Left lung (tissue), 10 donors: ENCODE results near the gene INPP4B. TPM values are rescaled to one million over a fixed set of nuclear protein-coding genes. Genes with fewer than 3 reads are reported as not detected.

ENCODE experiments used
- ATAC-seq: fragments of 200-7000 bp; cut with Tn5 transposase; one replicate; pipeline ENCODE4 v1.9.1; 2020; ENCODE audit warnings: moderate library complexity
- DNase-seq, 4 donors: peaks; one replicate each; pipeline ENCODE4 v3.0.0-alpha.2; 2013 to 2020
- H3K27ac ChIP-seq, 2 donors: fragments of 200-600 bp; sonication (generic) in 1 of 2; one replicate each; pipeline versions ENCODE4 v1.5.0 to v1.8.0; 2020 to 2021
- H3K27me3 ChIP-seq, 2 donors: fragments of 200-600 bp; sonication (generic) in 1 of 2; one replicate each; pipeline versions ENCODE4 v1.5.0 to v1.8.0; 2020 to 2021
- H3K36me3 ChIP-seq, 2 donors: fragments of 200-600 bp; sonication (generic) in 1 of 2; one replicate each; pipeline versions ENCODE4 v1.5.0 to v1.8.0; 2020 to 2021
- H3K4me1 ChIP-seq, 2 donors: fragments of 200-600 bp; one replicate each; pipeline ENCODE4 v1.8.0; 2021
- H3K4me3 ChIP-seq, 2 donors: fragments of 200-600 bp; sonication (generic) in 1 of 2; one replicate each; pipeline versions ENCODE4 v1.5.0 to v1.8.0; 2020 to 2021; ENCODE audit warnings: mild to moderate bottlenecking in 1 of 2
- H3K9me3 ChIP-seq, 2 donors: fragments of 200-600 bp; sonication (generic) in 1 of 2; one replicate each; pipeline versions ENCODE4 v1.5.0 to v1.8.0; 2020 to 2021
- intact Hi-C, 2 donors: fragments of 100-400 bp; cut with DNase I; formaldehyde crosslinking; loops; one replicate each; pipeline versions ENCODE4 v1.11.2 to v1.14.2; 2022
- polyA plus RNA-seq, 6 donors: library from polyadenylated mRNA; unstranded; fragments of 120-200 nt; gene quantifications; one replicate each; pipeline ENCODE4 v1.2.1, GENCODE V29; 2013; ENCODE audit not compliant: insufficient read length in 6 of 6
- total RNA-seq, 2 donors: library from RNA; stranded (reverse); fragmentation: NEBNext Ultra II Directional; extraction: Animal tissue kit (Norgen Biotek cat#: 25700); gene quantifications; one replicate each; pipeline ENCODE4 v1.2.1, GENCODE V29; 2021
- TF ChIP-seq, protein P1 (sequence below), 2 donors: fragments of 200-600 bp; sonication (generic) in 1 of 2; IDR thresholded peaks; one replicate each; pipeline versions ENCODE4 v1.5.0 to v1.8.0; 2021; ENCODE audit warnings: antibody characterized with exemption in 2 of 2
- donor health status: DM: no; HTN: yes; CAD: no.
- donor health status: DM: no; HTN: no; CAD: no.

Gene INPP4B
- total and polyA plus RNA-seq, 8 donors, result 7.3 to 15.1 (median 11.6) TPM

DNA sequence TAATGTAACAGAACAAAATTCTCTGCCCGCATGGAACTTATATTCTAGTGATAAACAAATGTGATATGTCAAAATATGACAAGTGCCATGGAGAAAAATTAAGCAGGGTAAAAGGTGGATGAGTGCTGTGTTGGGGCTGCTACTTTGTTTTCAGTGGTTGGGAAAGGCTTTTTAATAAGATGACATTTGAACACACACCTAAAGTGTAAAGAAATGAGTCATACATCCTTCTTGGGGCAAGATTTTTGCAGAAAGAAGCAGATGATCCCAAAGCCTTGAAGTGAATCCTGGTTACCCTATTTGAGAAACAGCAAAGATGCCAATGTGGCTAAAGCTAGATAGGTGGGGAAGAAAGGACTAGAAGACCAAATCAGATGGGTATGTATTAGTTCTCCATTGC lies 564.1 kb downstream of the INPP4B start:
- no peak overlapping the region for H3K27ac ChIP-seq
- H3K9me3 ChIP-seq, result no peaks in the 10 kb centered on the region
- no peak for DNase-seq
- H3K36me3 ChIP-seq, result no peaks in the 10 kb centered on the region
- intact Hi-C loops, result no loop called here
- no peak overlapping the region for H3K4me3 ChIP-seq
- no peaks in the 10 kb centered on the region for H3K4me1 ChIP-seq
- no peak for ATAC-seq
- TF ChIP-seq, protein P1, sequence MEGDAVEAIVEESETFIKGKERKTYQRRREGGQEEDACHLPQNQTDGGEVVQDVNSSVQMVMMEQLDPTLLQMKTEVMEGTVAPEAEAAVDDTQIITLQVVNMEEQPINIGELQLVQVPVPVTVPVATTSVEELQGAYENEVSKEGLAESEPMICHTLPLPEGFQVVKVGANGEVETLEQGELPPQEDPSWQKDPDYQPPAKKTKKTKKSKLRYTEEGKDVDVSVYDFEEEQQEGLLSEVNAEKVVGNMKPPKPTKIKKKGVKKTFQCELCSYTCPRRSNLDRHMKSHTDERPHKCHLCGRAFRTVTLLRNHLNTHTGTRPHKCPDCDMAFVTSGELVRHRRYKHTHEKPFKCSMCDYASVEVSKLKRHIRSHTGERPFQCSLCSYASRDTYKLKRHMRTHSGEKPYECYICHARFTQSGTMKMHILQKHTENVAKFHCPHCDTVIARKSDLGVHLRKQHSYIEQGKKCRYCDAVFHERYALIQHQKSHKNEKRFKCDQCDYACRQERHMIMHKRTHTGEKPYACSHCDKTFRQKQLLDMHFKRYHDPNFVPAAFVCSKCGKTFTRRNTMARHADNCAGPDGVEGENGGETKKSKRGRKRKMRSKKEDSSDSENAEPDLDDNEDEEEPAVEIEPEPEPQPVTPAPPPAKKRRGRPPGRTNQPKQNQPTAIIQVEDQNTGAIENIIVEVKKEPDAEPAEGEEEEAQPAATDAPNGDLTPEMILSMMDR (IDR thresholded peaks at IDR 0.05), result no peak
- H3K27me3 ChIP-seq, result no peaks in the 10 kb centered on the region

DNA sequence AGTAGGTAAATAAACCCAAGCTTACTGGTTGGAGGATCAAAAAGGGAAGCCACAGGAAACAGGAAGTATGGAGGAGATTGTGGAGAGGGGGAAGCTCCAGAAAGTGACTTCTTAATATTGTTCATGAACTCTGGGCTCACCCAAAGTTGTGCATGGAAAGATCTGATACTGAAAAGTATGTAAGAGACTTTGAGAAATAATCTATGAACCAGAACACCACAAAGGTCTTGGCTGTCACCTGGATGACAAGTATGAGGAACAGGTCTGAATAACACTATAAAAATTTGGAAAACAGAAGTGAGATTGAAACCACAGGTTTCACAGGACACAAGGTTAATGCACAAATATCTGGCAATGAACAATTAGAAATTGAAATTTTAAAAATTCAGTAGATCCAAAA lies 567.4 kb downstream of the INPP4B start:
- intact Hi-C loops, result no loop called here
- no peaks in the 10 kb centered on the region for H3K9me3 ChIP-seq
- ATAC-seq (no peak), DNase-seq (no peak)
- no peaks in the 10 kb centered on the region for H3K27me3 ChIP-seq
- H3K36me3 ChIP-seq, result no peaks in the 10 kb centered on the region
- no peak overlapping the region for H3K4me3 ChIP-seq
- no peak overlapping the region for H3K27ac ChIP-seq
- no peaks in the 10 kb centered on the region for H3K4me1 ChIP-seq
- TF ChIP-seq, protein P1 (IDR thresholded peaks at IDR 0.05), result no peak

DNA sequence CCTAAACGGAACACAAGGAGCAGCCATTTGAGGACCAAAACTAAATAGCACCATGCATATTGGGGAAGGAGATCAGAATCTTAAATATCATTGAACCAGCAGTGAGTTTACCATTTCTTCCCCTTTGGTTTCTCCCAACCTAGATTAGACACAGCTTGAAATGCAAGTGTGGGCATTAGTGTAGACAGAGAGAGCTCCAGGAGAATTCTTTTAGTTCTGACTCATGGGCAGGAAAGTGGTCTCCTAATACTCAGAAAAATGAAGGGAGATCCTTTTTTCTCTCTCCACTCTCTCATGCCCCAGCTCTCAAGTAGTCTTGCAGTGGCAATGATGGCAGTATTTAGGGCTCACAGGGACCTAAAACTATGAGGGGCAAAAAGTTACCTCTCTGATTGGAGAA lies 567.9 kb downstream of the INPP4B start:
- TF ChIP-seq, protein P1 (IDR thresholded peaks at IDR 0.05), result no peak
- no peak for DNase-seq
- intact Hi-C loops, result no loop called here
- Histone ChIP-seq H3K27ac (no peak overlapping the region), H3K4me1 (no peaks in the 10 kb centered on the region), H3K36me3 (no peaks in the 10 kb centered on the region), H3K27me3 (no peaks in the 10 kb centered on the region), H3K4me3 (no peak overlapping the region), H3K9me3 (no peaks in the 10 kb centered on the region)
- no peak for ATAC-seq

DNA sequence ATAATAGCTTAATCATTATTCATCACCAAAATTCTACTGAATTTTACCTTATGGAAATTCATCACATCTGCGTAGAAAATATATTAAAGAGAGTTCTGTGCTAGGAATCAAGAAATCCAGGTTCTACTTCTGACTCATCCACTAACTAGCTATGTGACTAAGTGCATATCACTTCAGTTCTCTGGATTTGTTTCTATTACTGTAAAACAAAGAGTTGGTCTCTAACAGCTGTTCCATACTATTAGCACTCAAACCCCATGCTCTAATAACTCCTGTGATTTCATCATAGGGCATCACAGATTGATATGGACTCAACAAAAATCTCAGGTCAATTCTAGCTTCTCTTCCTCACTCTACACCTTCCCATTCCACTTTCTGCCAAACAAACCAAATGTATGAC lies 572.0 kb downstream of the INPP4B start:
- no peak for DNase-seq
- intact Hi-C loops, result no loop called here
- H3K4me3 ChIP-seq, result no peak overlapping the region
- TF ChIP-seq, protein P1 (IDR thresholded peaks at IDR 0.05), result no peak
- no peak for ATAC-seq
- H3K36me3 ChIP-seq, result no peaks in the 10 kb centered on the region
- no peak overlapping the region for H3K27ac ChIP-seq
- H3K4me1 ChIP-seq, result no peaks in the 10 kb centered on the region
- H3K27me3 ChIP-seq, result no peaks in the 10 kb centered on the region
- no peaks in the 10 kb centered on the region for H3K9me3 ChIP-seq

DNA sequence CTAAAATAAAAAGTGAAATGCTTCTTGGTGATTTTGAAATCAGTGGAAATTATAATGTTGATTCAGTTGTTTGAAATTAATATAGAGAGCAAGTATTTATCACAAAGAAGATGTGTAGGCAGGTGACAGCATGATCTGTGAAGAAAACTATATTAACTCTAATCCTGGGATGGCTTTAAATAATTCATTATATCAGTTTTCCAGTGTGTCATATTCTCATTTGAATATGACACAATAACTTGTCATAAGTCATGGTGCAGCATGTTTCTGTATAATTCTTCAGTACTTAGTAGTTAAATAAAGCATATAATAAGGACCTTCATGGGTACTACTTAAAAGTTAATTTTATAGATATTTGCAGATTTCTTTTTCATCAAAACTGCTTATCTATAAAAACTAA lies 573.6 kb downstream of the INPP4B start:
- intact Hi-C loops, result no loop called here
- Histone ChIP-seq H3K4me1 (no peaks in the 10 kb centered on the region), H3K27ac (no peak overlapping the region), H3K36me3 (no peaks in the 10 kb centered on the region), H3K9me3 (no peaks in the 10 kb centered on the region), H3K4me3 (no peak overlapping the region), H3K27me3 (no peaks in the 10 kb centered on the region)
- ATAC-seq (no peak), DNase-seq (no peak)
- TF ChIP-seq, protein P1 (IDR thresholded peaks at IDR 0.05), result no peak
